H9 (cell line): ENCODE measurements around the gene MUC15. TPM values are rescaled to one million over a fixed set of nuclear protein-coding genes. Genes with fewer than 3 reads are reported as not detected.

Experiments used
- DNase-seq: peaks from one replicate; pipeline ENCODE4 v3.0.0-alpha.2; 2017
- H2AFZ ChIP-seq: one replicate; pipeline ENCODE4 v1.6.1; 2013; ENCODE audit warnings: mild to moderate bottlenecking, low read length, control low read depth, moderate library complexity
- H2AK5ac ChIP-seq: 2 replicates; pipeline ENCODE4 v1.6.1; 2013; ENCODE audit warnings: low read length, control low read depth, mixed read lengths; ENCODE audit not compliant: insufficient read length
- H2BK120ac ChIP-seq: one replicate; pipeline ENCODE4 v1.6.1; 2013; ENCODE audit warnings: low read depth, mild to moderate bottlenecking, low read length, control low read depth, inconsistent platforms; ENCODE audit not compliant: poor library complexity, severe bottlenecking
- H2BK12ac ChIP-seq: 2 replicates; pipeline ENCODE4 v1.6.1; 2013; ENCODE audit warnings: low read length, control low read depth, mixed read lengths, low read depth; ENCODE audit not compliant: insufficient read length
- H2BK15ac ChIP-seq: 2 replicates; pipeline ENCODE4 v1.6.1; 2013; ENCODE audit warnings: low read depth, low read length, control low read depth
- H2BK20ac ChIP-seq: one replicate; pipeline ENCODE4 v1.6.1; 2013; ENCODE audit warnings: low read depth, mild to moderate bottlenecking, low read length, control low read depth, inconsistent platforms; ENCODE audit not compliant: poor library complexity, severe bottlenecking
- H2BK5ac ChIP-seq: 2 replicates; pipeline ENCODE4 v1.6.1; 2013; ENCODE audit warnings: low read length, control low read depth, mixed read lengths; ENCODE audit not compliant: insufficient read length
- H3K14ac ChIP-seq: 2 replicates; pipeline ENCODE4 v1.6.1; 2013; ENCODE audit warnings: low read length, control low read depth; ENCODE audit not compliant: insufficient read depth
- H3K18ac ChIP-seq: 2 replicates; pipeline ENCODE4 v1.6.1; 2013; ENCODE audit warnings: low read depth, mild to moderate bottlenecking, mixed read lengths, low read length, control low read depth; ENCODE audit not compliant: insufficient read length
- H3K23ac ChIP-seq: 2 replicates; pipeline ENCODE4 v1.6.1; 2013; ENCODE audit warnings: low read length, control low read depth, mixed read lengths, low read depth; ENCODE audit not compliant: insufficient read length
- H3K23me2 ChIP-seq: 2 replicates; pipeline ENCODE4 v1.6.1; 2013; ENCODE audit warnings: low read depth, mild to moderate bottlenecking, mixed read lengths, low read length, control low read depth; ENCODE audit not compliant: insufficient read length, poor library complexity, severe bottlenecking
- H3K27ac ChIP-seq: 2 replicates; pipeline ENCODE4 v1.5.1; 2013; ENCODE audit warnings: low read length, control low read depth, mixed read lengths, low read depth; ENCODE audit not compliant: insufficient read length
- H3K27me3 ChIP-seq: 2 replicates; pipeline ENCODE4 v1.6.1; 2013; ENCODE audit warnings: low read length, control low read depth, inconsistent platforms; ENCODE audit not compliant: insufficient read depth
- H3K4ac ChIP-seq: 2 replicates; pipeline ENCODE4 v1.6.1; 2013; ENCODE audit warnings: low read depth, mild to moderate bottlenecking, control low read depth, inconsistent platforms, low read length, moderate library complexity
- H3K4me1 ChIP-seq: 2 replicates; pipeline ENCODE4 v1.6.1; 2013; ENCODE audit warnings: low read length, control low read depth, inconsistent platforms; ENCODE audit not compliant: insufficient read depth
- H3K4me2 ChIP-seq: 2 replicates; pipeline ENCODE4 v1.6.1; 2013; ENCODE audit warnings: low read length, control low read depth, mixed read lengths; ENCODE audit not compliant: insufficient read length, insufficient read depth
- H3K56ac ChIP-seq: 2 replicates; pipeline ENCODE4 v1.6.1; 2013; ENCODE audit warnings: low read depth, mild to moderate bottlenecking, mixed read lengths, low read length, control low read depth; ENCODE audit not compliant: insufficient read length
- H3K79me1 ChIP-seq: 2 replicates; pipeline ENCODE4 v1.6.1; 2013; ENCODE audit warnings: low read depth, mild to moderate bottlenecking, moderate library complexity, low read length, control low read depth, inconsistent platforms; ENCODE audit not compliant: insufficient read depth, poor library complexity, severe bottlenecking
- H3K79me2 ChIP-seq: 2 replicates; pipeline ENCODE4 v1.6.1; 2013; ENCODE audit warnings: low read length, control low read depth, inconsistent platforms; ENCODE audit not compliant: insufficient read depth
- H3K9ac ChIP-seq: 2 replicates; pipeline ENCODE4 v1.6.1; 2013; ENCODE audit warnings: low read length, control low read depth, mixed read lengths; ENCODE audit not compliant: insufficient read length; ENCODE audit errors: extremely low read depth
- H3K9me3 ChIP-seq: one replicate; pipeline ENCODE4 v1.6.1; 2013; ENCODE audit warnings: low read depth, low read length, inconsistent platforms; ENCODE audit not compliant: control insufficient read depth
- H3T11ph ChIP-seq: one replicate; pipeline ENCODE4 v1.6.1; 2013; ENCODE audit warnings: mild to moderate bottlenecking, low read length, control low read depth, inconsistent platforms
- H4K20me1 ChIP-seq: one replicate; pipeline ENCODE4 v1.6.1; 2013; ENCODE audit not compliant: control insufficient read depth, insufficient read length, insufficient read depth
- H4K5ac ChIP-seq: 2 replicates; pipeline ENCODE4 v1.6.1; 2013; ENCODE audit warnings: low read depth, mild to moderate bottlenecking, mixed read lengths, low read length, control low read depth; ENCODE audit not compliant: insufficient read length
- H4K8ac ChIP-seq: replicated peaks from 2 replicates; pipeline ENCODE4 v1.6.1; 2013; ENCODE audit warnings: low read length, control low read depth, mixed read lengths, low read depth; ENCODE audit not compliant: insufficient read length
- H4K91ac ChIP-seq: 2 replicates; pipeline ENCODE4 v1.6.1; 2013; ENCODE audit warnings: low read depth, mild to moderate bottlenecking, moderate library complexity, mixed read lengths, low read length, control low read depth; ENCODE audit not compliant: insufficient read length
- H3K27ac Mint-ChIP-seq, 3 experiments: 2 replicates in 2 of 3; 3 replicates in 1 of 3; pipeline ENCODE4 v1.8.0; 2020 to 2021; ENCODE audit warnings: mixed read lengths in 3 of 3, mild to moderate bottlenecking in 1 of 3, moderate library complexity in 1 of 3
- H3K27me3 Mint-ChIP-seq: 2 replicates; pipeline ENCODE4 v1.8.0; 2021; ENCODE audit warnings: low read depth, mild to moderate bottlenecking, moderate library complexity, mixed read lengths
- H3K36me3 Mint-ChIP-seq, 3 experiments: 2 replicates in 2 of 3; 3 replicates in 1 of 3; pipeline ENCODE4 v1.8.0; 2020 to 2021; ENCODE audit warnings: low read depth in 3 of 3, mixed read lengths in 3 of 3; ENCODE audit not compliant: insufficient read depth in 1 of 3
- H3K4me1 Mint-ChIP-seq, 2 experiments: 2 replicates each; pipeline ENCODE4 v1.8.0; 2020; ENCODE audit warnings: mixed read lengths in 2 of 2
- H3K4me3 Mint-ChIP-seq, 2 experiments: 2 replicates in 1 of 2; 3 replicates in 1 of 2; pipeline ENCODE4 v1.8.0; 2020 to 2021; ENCODE audit warnings: mild to moderate bottlenecking in 2 of 2, mixed read lengths in 2 of 2, moderate library complexity in 1 of 2
- H3K9me3 Mint-ChIP-seq, 2 experiments: 2 replicates in 1 of 2; 3 replicates in 1 of 2; pipeline ENCODE4 v1.8.0; 2020; ENCODE audit warnings: mild to moderate bottlenecking in 2 of 2, mixed read lengths in 2 of 2, moderate library complexity in 1 of 2
- CTCF ChIP-seq: fragments of 200-600 bp; sonication (generic); conservative IDR thresholded peaks from 3 replicates; pipeline ENCODE4 v1.8.0; 2021; ENCODE audit warnings: antibody characterized with exemption, mild to moderate bottlenecking
- WGBS: extraction: QIAGEN DNeasy Blood & Tissue Kit; methylation state at CpG from one replicate; pipeline ENCODE4 v1.1.7; 2013; ENCODE audit warnings: missing lambda C conversion rate, low lambda C conversion rate, mixed read lengths; ENCODE audit not compliant: insufficient read length; ENCODE audit errors: extremely low coverage; 5-methylcytosine and 5-hydroxymethylcytosine counted together
- total RNA-seq: library from RNA; stranded (reverse); gene quantifications from 2 replicates; pipeline ENCODE4 v1.2.1, GENCODE V29; 2021

MUC15 gene
- total RNA-seq, 1 experiment from 2014 or later, result not detected

GRCh38 chr11:26558190-26558589 is 13.9 kb downstream of the MUC15 start:
- Histone ChIP-seq H3K14ac (no peak overlapping the region), H2BK15ac (no peak overlapping the region), H4K5ac (no peak overlapping the region), H3K27me3 (no peaks in the 10 kb centered on the region), H3K79me1 (no peaks in the 10 kb centered on the region), H4K8ac (no peak overlapping the region), H3K23ac (no peak overlapping the region), H2BK5ac (no peak overlapping the region), H3K23me2 (no peaks in the 10 kb centered on the region), H3K56ac (no peak overlapping the region), H2BK120ac (no peak overlapping the region), H2AK5ac (no peak overlapping the region), H2AFZ (no peak overlapping the region), H3K4me2 (no peak overlapping the region), H3K18ac (no peak overlapping the region), H2BK20ac (no peak overlapping the region), H3T11ph (no peak overlapping the region), H3K9ac (no peak overlapping the region), H3K9me3 (no peaks in the 10 kb centered on the region), H3K4me1 (no peaks in the 10 kb centered on the region), H3K27ac (no peak overlapping the region), H4K20me1 (no peaks in the 10 kb centered on the region), H2BK12ac (no peak overlapping the region), H4K91ac (no peak overlapping the region), H3K4ac (no peak overlapping the region), H3K79me2 (no peaks in the 10 kb centered on the region)
- peaks cover under 1 to 2% of the 10 kb centered on the region in 2 experiments; a peak in 2 of 4 replicates for H3K4me1 Mint-ChIP-seq
- no CpG with 5 or more reads among the region's 4 CpGs for WGBS
- H3K27ac Mint-ChIP-seq, result no peak overlapping the region
- no peaks in the 10 kb centered on the region; a peak in 1 of 7 replicates for H3K36me3 Mint-ChIP-seq
- no peak for DNase-seq
- H3K27me3 Mint-ChIP-seq, result no peaks in the 10 kb centered on the region
- H3K4me3 Mint-ChIP-seq, result no peak overlapping the region
- TF ChIP-seq CTCF, result no peak
- H3K9me3 Mint-ChIP-seq, result no peaks in the 10 kb centered on the region
